H9 (cell line): ENCODE data around the gene PKNOX2. TPM values are rescaled to one million over a fixed set of nuclear protein-coding genes. Genes with fewer than 3 reads are reported as not detected.

Experiments used
- DNase-seq: peaks from one replicate; pipeline ENCODE4 v3.0.0-alpha.2; 2017
- H2AFZ ChIP-seq: one replicate; pipeline ENCODE4 v1.6.1; 2013; ENCODE audit warnings: mild to moderate bottlenecking, low read length, control low read depth, moderate library complexity
- H2AK5ac ChIP-seq: 2 replicates; pipeline ENCODE4 v1.6.1; 2013; ENCODE audit warnings: low read length, control low read depth, mixed read lengths; ENCODE audit not compliant: insufficient read length
- H2BK120ac ChIP-seq: one replicate; pipeline ENCODE4 v1.6.1; 2013; ENCODE audit warnings: low read depth, mild to moderate bottlenecking, low read length, control low read depth, inconsistent platforms; ENCODE audit not compliant: poor library complexity, severe bottlenecking
- H2BK12ac ChIP-seq: 2 replicates; pipeline ENCODE4 v1.6.1; 2013; ENCODE audit warnings: low read length, control low read depth, mixed read lengths, low read depth; ENCODE audit not compliant: insufficient read length
- H2BK15ac ChIP-seq: 2 replicates; pipeline ENCODE4 v1.6.1; 2013; ENCODE audit warnings: low read depth, low read length, control low read depth
- H2BK20ac ChIP-seq: one replicate; pipeline ENCODE4 v1.6.1; 2013; ENCODE audit warnings: low read depth, mild to moderate bottlenecking, low read length, control low read depth, inconsistent platforms; ENCODE audit not compliant: poor library complexity, severe bottlenecking
- H2BK5ac ChIP-seq: 2 replicates; pipeline ENCODE4 v1.6.1; 2013; ENCODE audit warnings: low read length, control low read depth, mixed read lengths; ENCODE audit not compliant: insufficient read length
- H3K14ac ChIP-seq: 2 replicates; pipeline ENCODE4 v1.6.1; 2013; ENCODE audit warnings: low read length, control low read depth; ENCODE audit not compliant: insufficient read depth
- H3K18ac ChIP-seq: 2 replicates; pipeline ENCODE4 v1.6.1; 2013; ENCODE audit warnings: low read depth, mild to moderate bottlenecking, mixed read lengths, low read length, control low read depth; ENCODE audit not compliant: insufficient read length
- H3K23ac ChIP-seq: 2 replicates; pipeline ENCODE4 v1.6.1; 2013; ENCODE audit warnings: low read length, control low read depth, mixed read lengths, low read depth; ENCODE audit not compliant: insufficient read length
- H3K23me2 ChIP-seq: 2 replicates; pipeline ENCODE4 v1.6.1; 2013; ENCODE audit warnings: low read depth, mild to moderate bottlenecking, mixed read lengths, low read length, control low read depth; ENCODE audit not compliant: insufficient read length, poor library complexity, severe bottlenecking
- H3K27ac ChIP-seq: 2 replicates; pipeline ENCODE4 v1.5.1; 2013; ENCODE audit warnings: low read length, control low read depth, mixed read lengths, low read depth; ENCODE audit not compliant: insufficient read length
- H3K27me3 ChIP-seq: 2 replicates; pipeline ENCODE4 v1.6.1; 2013; ENCODE audit warnings: low read length, control low read depth, inconsistent platforms; ENCODE audit not compliant: insufficient read depth
- H3K4ac ChIP-seq: 2 replicates; pipeline ENCODE4 v1.6.1; 2013; ENCODE audit warnings: low read depth, mild to moderate bottlenecking, control low read depth, inconsistent platforms, low read length, moderate library complexity
- H3K4me1 ChIP-seq: 2 replicates; pipeline ENCODE4 v1.6.1; 2013; ENCODE audit warnings: low read length, control low read depth, inconsistent platforms; ENCODE audit not compliant: insufficient read depth
- H3K4me2 ChIP-seq: 2 replicates; pipeline ENCODE4 v1.6.1; 2013; ENCODE audit warnings: low read length, control low read depth, mixed read lengths; ENCODE audit not compliant: insufficient read length, insufficient read depth
- H3K56ac ChIP-seq: 2 replicates; pipeline ENCODE4 v1.6.1; 2013; ENCODE audit warnings: low read depth, mild to moderate bottlenecking, mixed read lengths, low read length, control low read depth; ENCODE audit not compliant: insufficient read length
- H3K79me1 ChIP-seq: 2 replicates; pipeline ENCODE4 v1.6.1; 2013; ENCODE audit warnings: low read depth, mild to moderate bottlenecking, moderate library complexity, low read length, control low read depth, inconsistent platforms; ENCODE audit not compliant: insufficient read depth, poor library complexity, severe bottlenecking
- H3K79me2 ChIP-seq: 2 replicates; pipeline ENCODE4 v1.6.1; 2013; ENCODE audit warnings: low read length, control low read depth, inconsistent platforms; ENCODE audit not compliant: insufficient read depth
- H3K9ac ChIP-seq: 2 replicates; pipeline ENCODE4 v1.6.1; 2013; ENCODE audit warnings: low read length, control low read depth, mixed read lengths; ENCODE audit not compliant: insufficient read length; ENCODE audit errors: extremely low read depth
- H3K9me3 ChIP-seq: one replicate; pipeline ENCODE4 v1.6.1; 2013; ENCODE audit warnings: low read depth, low read length, inconsistent platforms; ENCODE audit not compliant: control insufficient read depth
- H3T11ph ChIP-seq: one replicate; pipeline ENCODE4 v1.6.1; 2013; ENCODE audit warnings: mild to moderate bottlenecking, low read length, control low read depth, inconsistent platforms
- H4K20me1 ChIP-seq: one replicate; pipeline ENCODE4 v1.6.1; 2013; ENCODE audit not compliant: control insufficient read depth, insufficient read length, insufficient read depth
- H4K5ac ChIP-seq: 2 replicates; pipeline ENCODE4 v1.6.1; 2013; ENCODE audit warnings: low read depth, mild to moderate bottlenecking, mixed read lengths, low read length, control low read depth; ENCODE audit not compliant: insufficient read length
- H4K8ac ChIP-seq: replicated peaks from 2 replicates; pipeline ENCODE4 v1.6.1; 2013; ENCODE audit warnings: low read length, control low read depth, mixed read lengths, low read depth; ENCODE audit not compliant: insufficient read length
- H4K91ac ChIP-seq: 2 replicates; pipeline ENCODE4 v1.6.1; 2013; ENCODE audit warnings: low read depth, mild to moderate bottlenecking, moderate library complexity, mixed read lengths, low read length, control low read depth; ENCODE audit not compliant: insufficient read length
- H3K27ac Mint-ChIP-seq, 3 experiments: 2 replicates in 2 of 3; 3 replicates in 1 of 3; pipeline ENCODE4 v1.8.0; 2020 to 2021; ENCODE audit warnings: mixed read lengths in 3 of 3, mild to moderate bottlenecking in 1 of 3, moderate library complexity in 1 of 3
- H3K27me3 Mint-ChIP-seq: 2 replicates; pipeline ENCODE4 v1.8.0; 2021; ENCODE audit warnings: low read depth, mild to moderate bottlenecking, moderate library complexity, mixed read lengths
- H3K36me3 Mint-ChIP-seq, 3 experiments: 2 replicates in 2 of 3; 3 replicates in 1 of 3; pipeline ENCODE4 v1.8.0; 2020 to 2021; ENCODE audit warnings: low read depth in 3 of 3, mixed read lengths in 3 of 3; ENCODE audit not compliant: insufficient read depth in 1 of 3
- H3K4me1 Mint-ChIP-seq, 2 experiments: 2 replicates each; pipeline ENCODE4 v1.8.0; 2020; ENCODE audit warnings: mixed read lengths in 2 of 2
- H3K4me3 Mint-ChIP-seq, 2 experiments: 2 replicates in 1 of 2; 3 replicates in 1 of 2; pipeline ENCODE4 v1.8.0; 2020 to 2021; ENCODE audit warnings: mild to moderate bottlenecking in 2 of 2, mixed read lengths in 2 of 2, moderate library complexity in 1 of 2
- H3K9me3 Mint-ChIP-seq, 2 experiments: 2 replicates in 1 of 2; 3 replicates in 1 of 2; pipeline ENCODE4 v1.8.0; 2020; ENCODE audit warnings: mild to moderate bottlenecking in 2 of 2, mixed read lengths in 2 of 2, moderate library complexity in 1 of 2
- WGBS: extraction: QIAGEN DNeasy Blood & Tissue Kit; methylation state at CpG from one replicate; pipeline ENCODE4 v1.1.7; 2013; ENCODE audit warnings: missing lambda C conversion rate, low lambda C conversion rate, mixed read lengths; ENCODE audit not compliant: insufficient read length; ENCODE audit errors: extremely low coverage; 5-methylcytosine and 5-hydroxymethylcytosine counted together
- total RNA-seq: library from RNA; stranded (reverse); gene quantifications from 2 replicates; pipeline ENCODE4 v1.2.1, GENCODE V29; 2021
- TF ChIP-seq, protein P1 (sequence below): fragments of 200-600 bp; sonication (generic); conservative IDR thresholded peaks from 3 replicates; pipeline ENCODE4 v1.8.0; 2021; ENCODE audit warnings: antibody characterized with exemption, mild to moderate bottlenecking

PKNOX2 gene
- total RNA-seq, 1 experiment from 2014 or later: 1.3 TPM

DNA sequence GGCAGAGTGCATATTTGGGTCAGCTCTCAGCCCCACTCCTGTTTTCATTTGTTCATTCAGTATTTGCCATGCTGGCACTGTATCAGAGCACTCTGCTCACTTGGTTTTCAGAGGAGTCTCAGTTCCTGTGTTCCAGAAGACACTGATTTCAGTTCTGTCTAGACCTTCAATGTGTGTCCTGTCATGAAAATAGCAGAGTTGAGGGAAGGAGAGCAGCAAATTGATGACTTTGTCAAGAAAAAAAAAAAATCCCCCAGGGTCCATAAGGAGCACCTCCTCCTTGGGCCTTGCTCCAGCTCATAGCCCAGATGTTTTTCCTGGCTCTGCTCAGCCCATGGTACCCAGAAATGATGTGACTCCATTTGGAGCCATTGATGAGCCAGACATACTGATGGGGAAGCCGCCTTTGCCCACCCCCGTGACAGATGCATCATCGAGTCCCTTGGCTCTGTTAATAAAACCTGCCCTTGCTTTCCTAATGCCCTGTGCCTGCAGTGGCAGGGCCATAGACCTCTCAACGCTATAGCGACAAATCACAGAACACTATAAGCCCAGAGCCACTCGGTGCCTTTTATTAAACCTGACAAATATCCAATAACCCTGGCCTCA lies 107.0 kb downstream of the PKNOX2 start:
- H3K79me2 ChIP-seq: no peaks in the 10 kb centered on the region
- no peaks in the 10 kb centered on the region for H3K79me1 ChIP-seq
- H3K36me3 Mint-ChIP-seq: no peaks in the 10 kb centered on the region
- no peak overlapping the region for H3K14ac ChIP-seq
- H3K27ac Mint-ChIP-seq: no peak overlapping the region
- peaks cover 5% of the 10 kb centered on the region for H3K27me3 Mint-ChIP-seq
- TF ChIP-seq, protein P1, sequence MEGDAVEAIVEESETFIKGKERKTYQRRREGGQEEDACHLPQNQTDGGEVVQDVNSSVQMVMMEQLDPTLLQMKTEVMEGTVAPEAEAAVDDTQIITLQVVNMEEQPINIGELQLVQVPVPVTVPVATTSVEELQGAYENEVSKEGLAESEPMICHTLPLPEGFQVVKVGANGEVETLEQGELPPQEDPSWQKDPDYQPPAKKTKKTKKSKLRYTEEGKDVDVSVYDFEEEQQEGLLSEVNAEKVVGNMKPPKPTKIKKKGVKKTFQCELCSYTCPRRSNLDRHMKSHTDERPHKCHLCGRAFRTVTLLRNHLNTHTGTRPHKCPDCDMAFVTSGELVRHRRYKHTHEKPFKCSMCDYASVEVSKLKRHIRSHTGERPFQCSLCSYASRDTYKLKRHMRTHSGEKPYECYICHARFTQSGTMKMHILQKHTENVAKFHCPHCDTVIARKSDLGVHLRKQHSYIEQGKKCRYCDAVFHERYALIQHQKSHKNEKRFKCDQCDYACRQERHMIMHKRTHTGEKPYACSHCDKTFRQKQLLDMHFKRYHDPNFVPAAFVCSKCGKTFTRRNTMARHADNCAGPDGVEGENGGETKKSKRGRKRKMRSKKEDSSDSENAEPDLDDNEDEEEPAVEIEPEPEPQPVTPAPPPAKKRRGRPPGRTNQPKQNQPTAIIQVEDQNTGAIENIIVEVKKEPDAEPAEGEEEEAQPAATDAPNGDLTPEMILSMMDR: no peak
- no peak overlapping the region for H2AK5ac ChIP-seq
- H2BK120ac ChIP-seq: no peak overlapping the region
- no peak overlapping the region for H2BK5ac ChIP-seq
- H3K56ac ChIP-seq: no peak overlapping the region
- no peak overlapping the region for H3K18ac ChIP-seq
- no peaks in the 10 kb centered on the region for H3K23me2 ChIP-seq
- no peak overlapping the region for H3K27ac ChIP-seq
- no peak overlapping the region for H2BK20ac ChIP-seq
- H3K9ac ChIP-seq: no peak overlapping the region
- no CpG with 5 or more reads among the region's 6 CpGs for WGBS
- H3K4me1 ChIP-seq: peaks cover 2% of the 10 kb centered on the region; the same call in 1 of the 2 replicates
- H4K5ac ChIP-seq: no peak overlapping the region
- H4K8ac ChIP-seq: no peak overlapping the region
- H3T11ph ChIP-seq: no peak overlapping the region
- H3K4me3 Mint-ChIP-seq: no peak overlapping the region
- no peak overlapping the region for H2BK15ac ChIP-seq
- peaks cover 25 to 38% of the 10 kb centered on the region in 2 experiments for H3K4me1 Mint-ChIP-seq
- no peak for DNase-seq
- H3K23ac ChIP-seq: no peak overlapping the region
- H3K4ac ChIP-seq: no peak overlapping the region
- peaks cover 2% of the 10 kb centered on the region for H4K20me1 ChIP-seq
- H4K91ac ChIP-seq: no peak overlapping the region
- H2AFZ ChIP-seq: no peak overlapping the region
- H3K4me2 ChIP-seq: no peak overlapping the region
- no peaks in the 10 kb centered on the region; the same call in 1 of the 2 replicates for H3K27me3 ChIP-seq
- no peak overlapping the region for H2BK12ac ChIP-seq
- no peaks in the 10 kb centered on the region for H3K9me3 Mint-ChIP-seq
- no peaks in the 10 kb centered on the region for H3K9me3 ChIP-seq
